Fibroblast of lung (primary cell): ENCODE measurements around the gene KIF26B. TPM values are rescaled to one million over a fixed set of nuclear protein-coding genes. Genes with fewer than 3 reads are reported as not detected.

Experiments
- DNase-seq, 2 donors: peaks; one replicate each; pipeline versions ENCODE4 v3.0.0 to v3.0.0-alpha.2; 2010; ENCODE audit warnings: low read depth in 2 of 2
- H2AFZ ChIP-seq: 2 replicates; pipeline ENCODE4 v1.5.1; 2012; ENCODE audit warnings: low read length, control low read depth, inconsistent platforms
- H3K27ac ChIP-seq: 2 replicates; pipeline ENCODE4 v1.5.1; 2011; ENCODE audit warnings: low read length, control low read depth; ENCODE audit not compliant: insufficient read depth
- H3K27me3 ChIP-seq: 2 replicates; pipeline ENCODE4 v1.5.1; 2011; ENCODE audit warnings: mild to moderate bottlenecking, low read length; ENCODE audit not compliant: control insufficient read depth, insufficient read depth
- H3K36me3 ChIP-seq: 2 replicates; pipeline ENCODE4 v1.5.1; 2011; ENCODE audit warnings: low read length; ENCODE audit not compliant: control insufficient read depth, insufficient read depth
- H3K4me1 ChIP-seq: 2 replicates; pipeline ENCODE4 v1.5.1; 2011; ENCODE audit warnings: low read length; ENCODE audit not compliant: control insufficient read depth, insufficient read depth; ENCODE audit errors: extremely low read depth
- H3K4me2 ChIP-seq: 2 replicates; pipeline ENCODE4 v1.5.1; 2011; ENCODE audit warnings: low read length, control low read depth; ENCODE audit not compliant: insufficient read depth; ENCODE audit errors: extremely low read depth
- H3K4me3 ChIP-seq, 4 experiments: fragments of 200-600 bp in 1 of 4; sonication (generic) in 1 of 4; replicated peaks in 1 of 4; 2 replicates each; pipeline ENCODE4 v1.5.1; 2011 to 2016; ENCODE audit warnings: low read length in 4 of 4, low read depth in 3 of 4, mild to moderate bottlenecking in 3 of 4, control low read depth in 2 of 4, inconsistent platforms in 1 of 4, mixed read lengths in 1 of 4; ENCODE audit not compliant: insufficient read depth in 1 of 4; ENCODE audit errors: control extremely low read depth in 1 of 4
- H3K79me2 ChIP-seq: 2 replicates; pipeline ENCODE4 v1.5.1; 2012; ENCODE audit warnings: mild to moderate bottlenecking, low read length, inconsistent platforms; ENCODE audit not compliant: control insufficient read depth, insufficient read depth
- H3K9ac ChIP-seq: 2 replicates; pipeline ENCODE4 v1.5.1; 2011; ENCODE audit warnings: mild to moderate bottlenecking, low read length, control low read depth; ENCODE audit not compliant: insufficient read depth
- H3K9me3 ChIP-seq: 2 replicates; pipeline ENCODE4 v1.5.1; 2012; ENCODE audit warnings: low read depth, low read length; ENCODE audit not compliant: control insufficient read depth, insufficient read depth
- H4K20me1 ChIP-seq: 2 replicates; pipeline ENCODE4 v1.5.1; 2011; ENCODE audit warnings: low read length; ENCODE audit not compliant: control insufficient read depth, insufficient read depth; ENCODE audit errors: extremely low read depth
- EZH2 ChIP-seq: IDR thresholded peaks from 2 replicates; pipeline ENCODE4 v1.5.1; 2012; ENCODE audit warnings: low read length, control low read depth, mild to moderate bottlenecking; ENCODE audit errors: missing control alignments
- polyA plus RNA-seq, 2 donors: library from polyadenylated mRNA; depleted of rRNA in 1 of 2; stranded (reverse) in 1 of 2; unstranded in 1 of 2; fragments of >200 nt; gene quantifications; 2 replicates each; pipeline ENCODE4 v1.2.1, GENCODE V29; 2011 to 2012; ENCODE audit warnings: missing spikeins in 1 of 2
- total RNA-seq: library from RNA; depleted of rRNA; stranded (reverse); fragments of >200 nt; gene quantifications from 2 replicates; pipeline ENCODE4 v1.2.1, GENCODE V29; 2014
- TF ChIP-seq, protein P1 (sequence below), 2 donors: IDR thresholded peaks in 1 of 2; conservative IDR thresholded peaks in 1 of 2; 1 replicate in 1 of 2; 2 replicates in 1 of 2; pipeline ENCODE4 v1.5.1; 2011 to 2012; ENCODE audit warnings: low read length in 2 of 2, control low read depth in 1 of 2, inconsistent platforms in 1 of 2, low read depth in 1 of 2, mild to moderate bottlenecking in 1 of 2

The KIF26B gene
- total and polyA plus RNA-seq, 2 donors (not counting 1 experiment from before 2014, with no cell fraction given) = 5.3 to 6.1 TPM

DNA sequence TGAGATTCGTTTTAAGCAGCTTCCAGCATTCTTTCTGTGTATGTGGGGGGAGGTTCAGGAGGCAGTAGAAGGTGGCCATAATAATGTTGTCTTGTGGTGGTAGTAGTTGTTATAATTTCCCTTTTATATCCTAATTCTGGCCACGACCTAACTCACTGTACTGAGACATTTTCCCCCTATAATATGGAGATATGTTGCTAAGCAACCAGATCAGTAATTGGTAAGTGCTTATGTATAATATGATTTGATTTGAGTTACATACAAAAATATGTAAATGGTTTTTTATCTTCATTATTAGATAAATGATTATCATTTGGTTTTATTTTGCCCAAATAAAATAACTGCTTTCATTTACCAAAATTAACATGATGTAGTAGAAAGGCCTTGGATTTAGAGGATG, 376.2 kb downstream of the KIF26B start:
- no peaks in the 10 kb centered on the region for H3K27me3 ChIP-seq
- H3K4me2 ChIP-seq = no peak overlapping the region
- H3K9ac ChIP-seq = no peak overlapping the region
- H3K79me2 ChIP-seq = no peaks in the 10 kb centered on the region
- no peak for DNase-seq
- no peaks in the 10 kb centered on the region for H4K20me1 ChIP-seq
- no peak overlapping the region for H3K27ac ChIP-seq
- H3K4me1 ChIP-seq = no peaks in the 10 kb centered on the region
- H3K9me3 ChIP-seq = no peaks in the 10 kb centered on the region
- H3K4me3 ChIP-seq = no peak overlapping the region
- H2AFZ ChIP-seq = no peak overlapping the region
- no peaks in the 10 kb centered on the region for H3K36me3 ChIP-seq
- no peak for TF ChIP-seq EZH2
- TF ChIP-seq, protein P1, sequence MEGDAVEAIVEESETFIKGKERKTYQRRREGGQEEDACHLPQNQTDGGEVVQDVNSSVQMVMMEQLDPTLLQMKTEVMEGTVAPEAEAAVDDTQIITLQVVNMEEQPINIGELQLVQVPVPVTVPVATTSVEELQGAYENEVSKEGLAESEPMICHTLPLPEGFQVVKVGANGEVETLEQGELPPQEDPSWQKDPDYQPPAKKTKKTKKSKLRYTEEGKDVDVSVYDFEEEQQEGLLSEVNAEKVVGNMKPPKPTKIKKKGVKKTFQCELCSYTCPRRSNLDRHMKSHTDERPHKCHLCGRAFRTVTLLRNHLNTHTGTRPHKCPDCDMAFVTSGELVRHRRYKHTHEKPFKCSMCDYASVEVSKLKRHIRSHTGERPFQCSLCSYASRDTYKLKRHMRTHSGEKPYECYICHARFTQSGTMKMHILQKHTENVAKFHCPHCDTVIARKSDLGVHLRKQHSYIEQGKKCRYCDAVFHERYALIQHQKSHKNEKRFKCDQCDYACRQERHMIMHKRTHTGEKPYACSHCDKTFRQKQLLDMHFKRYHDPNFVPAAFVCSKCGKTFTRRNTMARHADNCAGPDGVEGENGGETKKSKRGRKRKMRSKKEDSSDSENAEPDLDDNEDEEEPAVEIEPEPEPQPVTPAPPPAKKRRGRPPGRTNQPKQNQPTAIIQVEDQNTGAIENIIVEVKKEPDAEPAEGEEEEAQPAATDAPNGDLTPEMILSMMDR (conservative IDR thresholded peaks at IDR 0.05 in 1 of 2, IDR thresholded peaks at IDR 0.05 in 1 of 2; ENCODE audit: low read depth in 1 of 2, low read length in 2 of 2) = no peak

- Histone ChIP-seq H2AFZ (no peak overlapping the region), H3K4me1 (no peaks in the 10 kb centered on the region), H3K4me2 (no peak overlapping the region), H3K27ac (no peak overlapping the region), H4K20me1 (no peaks in the 10 kb centered on the region), H3K27me3 (no peaks in the 10 kb centered on the region), H3K79me2 (no peaks in the 10 kb centered on the region), H3K9ac (no peak overlapping the region), H3K4me3 (no peak overlapping the region), H3K36me3 (no peaks in the 10 kb centered on the region), H3K9me3 (no peaks in the 10 kb centered on the region)
- DNase-seq = peak; percentile 9 to 74
- no peak for TF ChIP-seq EZH2
- TF ChIP-seq, protein P1 (conservative IDR thresholded peaks at IDR 0.05 in 1 of 2, IDR thresholded peaks at IDR 0.05 in 1 of 2; ENCODE audit: low read depth in 1 of 2, low read length in 2 of 2) = no peak
These were observed 383.2 kb downstream of the KIF26B start for GRCh38 chr1:245537992-245538391.

- Histone ChIP-seq H3K79me2 (no peaks in the 10 kb centered on the region), H3K27me3 (no peaks in the 10 kb centered on the region), H3K9ac (no peak overlapping the region), H3K4me2 (no peak overlapping the region), H3K27ac (no peak overlapping the region), H3K4me3 (no peak overlapping the region), H2AFZ (no peak overlapping the region), H3K36me3 (no peaks in the 10 kb centered on the region), H3K4me1 (no peaks in the 10 kb centered on the region), H4K20me1 (no peaks in the 10 kb centered on the region), H3K9me3 (no peaks in the 10 kb centered on the region)
- TF ChIP-seq, protein P1 (conservative IDR thresholded peaks at IDR 0.05 in 1 of 2, IDR thresholded peaks at IDR 0.05 in 1 of 2; ENCODE audit: low read depth in 1 of 2, low read length in 2 of 2) = no peak
- TF ChIP-seq EZH2 = no peak
- DNase-seq = peak in 1 of 2 donors; percentile 42
These were observed 383.9 kb downstream of the KIF26B start for GRCh38 chr1:245538671-245539070.
